ENCODE measurements around the gene ABLIM3. TPM values are rescaled to one million over a fixed set of nuclear protein-coding genes. Genes with fewer than 3 reads are reported as not detected.

The ABLIM3 gene
- total and polyA plus RNA-seq, 9 of the 15 experiments (the other 6 are each of a cell fraction or from before 2014, with no cell fraction given): 0.03 to 0.38 (median 0.11) TPM

DNA sequence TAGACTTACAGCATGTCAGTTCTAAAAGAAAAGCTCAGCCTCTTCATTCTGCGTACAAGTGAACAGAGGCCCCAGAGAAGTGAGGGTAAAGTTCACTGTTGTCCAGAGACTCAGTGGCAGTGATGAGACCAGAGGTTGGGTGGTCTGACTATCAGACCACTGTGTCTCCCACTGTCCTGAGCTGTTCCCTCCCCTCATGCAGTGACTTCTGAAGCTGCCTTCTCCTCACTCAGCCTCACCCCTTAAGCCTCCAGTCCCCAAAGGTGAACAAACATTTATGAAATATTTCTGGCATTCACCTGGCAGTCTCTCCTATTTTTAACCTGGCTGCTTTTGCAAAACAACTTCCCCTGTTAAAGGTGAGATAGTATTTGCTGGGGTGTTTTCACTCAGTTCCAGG is 54.7 kb downstream of the ABLIM3 start (continued):
- TF ChIP-seq, protein P1, sequence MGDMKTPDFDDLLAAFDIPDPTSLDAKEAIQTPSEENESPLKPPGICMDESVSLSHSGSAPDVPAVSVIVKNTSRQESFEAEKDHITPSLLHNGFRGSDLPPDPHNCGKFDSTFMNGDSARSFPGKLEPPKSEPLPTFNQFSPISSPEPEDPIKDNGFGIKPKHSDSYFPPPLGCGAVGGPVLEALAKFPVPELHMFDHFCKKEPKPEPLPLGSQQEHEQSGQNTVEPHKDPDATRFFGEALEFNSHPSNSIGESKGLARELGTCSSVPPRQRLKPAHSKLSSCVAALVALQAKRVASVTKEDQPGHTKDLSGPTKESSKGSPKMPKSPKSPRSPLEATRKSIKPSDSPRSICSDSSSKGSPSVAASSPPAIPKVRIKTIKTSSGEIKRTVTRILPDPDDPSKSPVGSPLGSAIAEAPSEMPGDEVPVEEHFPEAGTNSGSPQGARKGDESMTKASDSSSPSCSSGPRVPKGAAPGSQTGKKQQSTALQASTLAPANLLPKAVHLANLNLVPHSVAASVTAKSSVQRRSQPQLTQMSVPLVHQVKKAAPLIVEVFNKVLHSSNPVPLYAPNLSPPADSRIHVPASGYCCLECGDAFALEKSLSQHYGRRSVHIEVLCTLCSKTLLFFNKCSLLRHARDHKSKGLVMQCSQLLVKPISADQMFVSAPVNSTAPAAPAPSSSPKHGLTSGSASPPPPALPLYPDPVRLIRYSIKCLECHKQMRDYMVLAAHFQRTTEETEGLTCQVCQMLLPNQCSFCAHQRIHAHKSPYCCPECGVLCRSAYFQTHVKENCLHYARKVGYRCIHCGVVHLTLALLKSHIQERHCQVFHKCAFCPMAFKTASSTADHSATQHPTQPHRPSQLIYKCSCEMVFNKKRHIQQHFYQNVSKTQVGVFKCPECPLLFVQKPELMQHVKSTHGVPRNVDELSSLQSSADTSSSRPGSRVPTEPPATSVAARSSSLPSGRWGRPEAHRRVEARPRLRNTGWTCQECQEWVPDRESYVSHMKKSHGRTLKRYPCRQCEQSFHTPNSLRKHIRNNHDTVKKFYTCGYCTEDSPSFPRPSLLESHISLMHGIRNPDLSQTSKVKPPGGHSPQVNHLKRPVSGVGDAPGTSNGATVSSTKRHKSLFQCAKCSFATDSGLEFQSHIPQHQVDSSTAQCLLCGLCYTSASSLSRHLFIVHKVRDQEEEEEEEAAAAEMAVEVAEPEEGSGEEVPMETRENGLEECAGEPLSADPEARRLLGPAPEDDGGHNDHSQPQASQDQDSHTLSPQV (IDR thresholded peaks at IDR 0.05): no peak
- TF ChIP-seq CBX8 (IDR thresholded peaks at IDR 0.05; ENCODE audit: borderline replicate concordance, extremely low read depth, low read depth, low read length, poor library complexity, severe bottlenecking): no peak
- no peak for TF ChIP-seq GABPB1 (CRISPR knock-in tag; IDR thresholded peaks at IDR 0.05)

DNA sequence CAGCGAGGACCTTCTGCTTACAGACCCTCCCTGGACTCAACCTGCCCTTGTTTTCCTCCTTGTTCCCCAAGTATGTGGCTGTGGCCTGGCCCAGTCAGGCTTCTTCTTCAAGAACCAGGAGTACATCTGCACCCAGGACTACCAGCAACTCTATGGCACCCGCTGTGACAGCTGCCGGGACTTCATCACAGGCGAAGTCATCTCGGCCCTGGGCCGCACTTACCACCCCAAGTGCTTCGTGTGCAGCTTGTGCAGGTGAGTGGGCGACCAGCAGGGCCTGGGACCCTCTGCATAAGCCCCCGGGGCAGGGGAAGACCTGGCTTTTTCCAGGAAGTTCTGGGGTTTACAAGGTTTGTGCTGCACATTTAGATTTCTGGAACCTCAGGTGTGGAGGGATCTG is 56.9 kb downstream of the ABLIM3 start:
- no peaks in the 10 kb centered on the region for H3K4me1 ChIP-seq (replicated peaks in 1 of 2; ENCODE audit: control insufficient read depth in 2 of 2, insufficient read depth in 2 of 2, low read length in 2 of 2)
- FAIRE-seq: no peak
- no peak for ATAC-seq
- WGBS (ENCODE audit: insufficient coverage, low coverage, missing lambda C conversion rate): 1% methylated on average over 9 of the region's 9 CpGs
- peaks cover under 1% of the 10 kb centered on the region for H3K9me1 ChIP-seq (ENCODE audit: control insufficient read depth, insufficient read depth, low read length)
- no peak for DNase-seq (ENCODE audit: extremely low read depth in 1 of 4, low spot score in 3 of 4)
- H3K36me3 ChIP-seq (ENCODE audit: control insufficient read depth, insufficient read depth, low read length): no peaks in the 10 kb centered on the region
- no peak overlapping the region for H3K27ac ChIP-seq (ENCODE audit: extremely low read depth, low read depth, low read length)
- H4K20me1 ChIP-seq (replicated peaks; ENCODE audit: control insufficient read depth, insufficient read depth, low read length): 0 out of 2 replicates have a peak, but pooled peaks cover 7% of the 10 kb centered on the region
- BruUV-seq (replicated peaks): no TSS peak
- H3K9me3 ChIP-seq (replicated peaks; ENCODE audit: control insufficient read depth, insufficient read depth, low read depth, low read length): no peaks in the 10 kb centered on the region
- H3K79me2 ChIP-seq (ENCODE audit: control insufficient read depth, insufficient read depth, low read length): no peaks in the 10 kb centered on the region
- POLR2A ChIA-PET: no interaction called here
- no peak overlapping the region for H3K4me2 ChIP-seq (ENCODE audit: insufficient read depth, low read length)
- H3K4me3 ChIP-seq: no peak overlapping the region
- H3K9ac ChIP-seq (ENCODE audit: insufficient read depth in 1 of 2, low read depth in 2 of 2, low read length in 2 of 2): no peak overlapping the region
- in situ Hi-C loops (cut with MboI): no loop called here
- CTCF ChIA-PET (ENCODE audit: low intra/inter-chr PET ratio): no interaction called here
- intact Hi-C loops (cut with micrococcal nuclease): no loop called here
- peaks cover 0 to 16% of the 10 kb centered on the region in 2 experiments; a peak in 2 of 5 replicates for H3K27me3 ChIP-seq (ENCODE audit: control insufficient read depth in 2 of 2, insufficient read depth in 2 of 2, low read length in 2 of 2)
- no peak overlapping the region for H2AFZ ChIP-seq (ENCODE audit: low read depth, low read length)
- TF ChIP-seq PCBP2 (IDR thresholded peaks at IDR 0.05; ENCODE audit: low read depth, low read length, poor library complexity, severe bottlenecking) (no peak), SRSF9 (IDR thresholded peaks at IDR 0.05; ENCODE audit: borderline replicate concordance, low read depth, low read length) (no peak), ZFP1 (CRISPR knock-in tag; IDR thresholded peaks at IDR 0.05) (no peak), HIVEP1 (CRISPR knock-in tag; IDR thresholded peaks at IDR 0.05) (no peak), HMG20A (CRISPR knock-in tag; conservative IDR thresholded peaks at IDR 0.05) (no peak), SPI1 (IDR thresholded peaks at IDR 0.05; ENCODE audit: borderline replicate concordance, low read depth, low read length) (no peak), ZFP30 (CRISPR knock-in tag; IDR thresholded peaks at IDR 0.05; ENCODE audit: borderline replicate concordance) (no peak), ARNT (IDR thresholded peaks at IDR 0.05) (no peak), ELF1 (tag; IDR thresholded peaks at IDR 0.05) (no peak), RBBP5 (IDR thresholded peaks at IDR 0.05; ENCODE audit: borderline replicate concordance, insufficient read depth, low read length, poor library complexity, severe bottlenecking) (no peak), ZNF695 (CRISPR knock-in tag; IDR thresholded peaks at IDR 0.05) (no peak), TAF15 (IDR thresholded peaks at IDR 0.05; ENCODE audit: low read depth, low read length) (no peak)
- TF ChIP-seq, protein P2, sequence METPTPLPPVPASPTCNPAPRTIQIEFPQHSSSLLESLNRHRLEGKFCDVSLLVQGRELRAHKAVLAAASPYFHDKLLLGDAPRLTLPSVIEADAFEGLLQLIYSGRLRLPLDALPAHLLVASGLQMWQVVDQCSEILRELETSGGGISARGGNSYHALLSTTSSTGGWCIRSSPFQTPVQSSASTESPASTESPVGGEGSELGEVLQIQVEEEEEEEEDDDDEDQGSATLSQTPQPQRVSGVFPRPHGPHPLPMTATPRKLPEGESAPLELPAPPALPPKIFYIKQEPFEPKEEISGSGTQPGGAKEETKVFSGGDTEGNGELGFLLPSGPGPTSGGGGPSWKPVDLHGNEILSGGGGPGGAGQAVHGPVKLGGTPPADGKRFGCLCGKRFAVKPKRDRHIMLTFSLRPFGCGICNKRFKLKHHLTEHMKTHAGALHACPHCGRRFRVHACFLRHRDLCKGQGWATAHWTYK (CRISPR knock-in tag; IDR thresholded peaks at IDR 0.05): no peak

All from K562 (cell line).